Ureter (tissue), 1 donor: ENCODE results near the gene N4BP2. TPM values are rescaled to one million over a fixed set of nuclear protein-coding genes. Genes with fewer than 3 reads are reported as not detected.

Experiments used
- DNase-seq: peaks from one replicate; pipeline ENCODE4 v3.0.0-alpha.2; 2020; ENCODE audit warnings: low spot score
- total RNA-seq: library from RNA; stranded (reverse); gene quantifications from one replicate; pipeline ENCODE4 v1.2.4, GENCODE V29; 2023
- donor health status: DM: yes; HTN: yes; CAD: no.

The N4BP2 gene
- total RNA-seq, 1 donor from 2014 or later, result 14.0 TPM

GRCh38 chr4:40192114-40193015 lies 135.7 kb downstream of the N4BP2 start:
- DNase-seq, result no peak

GRCh38 chr4:40193016-40193571 lies 136.4 kb downstream of the N4BP2 start:
- DNase-seq, result no peak

- no peak for DNase-seq
These were observed 136.9 kb downstream of the N4BP2 start for GRCh38 chr4:40193578-40193977.

DNA sequence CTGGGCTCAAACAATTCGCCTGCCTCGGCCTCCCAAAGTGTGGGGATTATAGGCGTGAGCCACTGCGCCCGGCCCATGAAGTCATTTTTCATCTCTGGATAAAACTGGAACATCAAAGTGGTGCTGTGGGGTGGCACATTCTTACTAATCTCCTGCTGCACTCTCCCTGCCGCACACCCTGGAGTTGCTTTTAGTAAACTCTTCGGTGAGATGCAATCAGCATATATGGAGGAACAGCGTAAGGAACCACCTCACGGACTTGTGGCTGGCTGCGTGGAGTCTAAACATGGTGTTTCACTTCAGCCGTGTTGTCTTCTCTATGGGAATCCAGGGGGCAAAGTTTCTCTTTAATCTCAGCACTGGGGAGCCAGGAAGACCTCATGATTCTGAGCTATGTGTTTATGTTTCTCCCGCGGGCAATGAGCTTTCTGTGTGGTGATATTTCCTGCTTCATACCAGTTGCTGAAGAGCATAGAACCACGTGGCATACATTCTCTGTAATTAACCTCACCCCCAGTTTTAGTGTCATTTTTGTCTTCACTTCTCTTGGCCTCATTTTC lies 138.0 kb downstream of the N4BP2 start:
- no peak for DNase-seq

GRCh38 chr4:40195182-40196177 lies 138.8 kb downstream of the N4BP2 start:
- DNase-seq, result no peak

DNA sequence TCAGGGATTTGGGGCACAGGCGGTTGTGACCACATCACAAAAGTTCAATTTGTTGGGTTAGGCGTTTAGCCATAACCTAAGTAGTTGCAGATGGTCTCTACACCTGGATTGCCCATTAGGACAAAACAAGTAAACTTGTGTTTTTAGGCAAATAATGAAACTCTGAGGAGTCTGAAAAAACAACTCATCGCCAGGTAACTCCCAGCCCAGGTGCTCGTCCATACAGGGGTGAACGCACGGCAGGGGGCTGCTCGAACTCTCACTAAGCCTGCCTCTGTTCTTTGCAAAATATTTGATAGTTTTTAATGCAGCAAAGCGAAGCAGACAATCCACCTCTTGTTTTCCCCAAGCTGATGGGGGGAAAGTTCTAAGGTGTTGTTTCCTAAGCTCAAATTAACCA lies 139.6 kb downstream of the N4BP2 start:
- DNase-seq, result no peak

GRCh38 chr4:40196724-40197281 lies 140.2 kb downstream of the N4BP2 start, which contains the start of gene RHOH:
Gene RHOH, plus strand, starts transcription at chr4:40197031. Its CDS starts 46,356 bp downstream, at chr4:40243387.
- no peak for DNase-seq

DNA sequence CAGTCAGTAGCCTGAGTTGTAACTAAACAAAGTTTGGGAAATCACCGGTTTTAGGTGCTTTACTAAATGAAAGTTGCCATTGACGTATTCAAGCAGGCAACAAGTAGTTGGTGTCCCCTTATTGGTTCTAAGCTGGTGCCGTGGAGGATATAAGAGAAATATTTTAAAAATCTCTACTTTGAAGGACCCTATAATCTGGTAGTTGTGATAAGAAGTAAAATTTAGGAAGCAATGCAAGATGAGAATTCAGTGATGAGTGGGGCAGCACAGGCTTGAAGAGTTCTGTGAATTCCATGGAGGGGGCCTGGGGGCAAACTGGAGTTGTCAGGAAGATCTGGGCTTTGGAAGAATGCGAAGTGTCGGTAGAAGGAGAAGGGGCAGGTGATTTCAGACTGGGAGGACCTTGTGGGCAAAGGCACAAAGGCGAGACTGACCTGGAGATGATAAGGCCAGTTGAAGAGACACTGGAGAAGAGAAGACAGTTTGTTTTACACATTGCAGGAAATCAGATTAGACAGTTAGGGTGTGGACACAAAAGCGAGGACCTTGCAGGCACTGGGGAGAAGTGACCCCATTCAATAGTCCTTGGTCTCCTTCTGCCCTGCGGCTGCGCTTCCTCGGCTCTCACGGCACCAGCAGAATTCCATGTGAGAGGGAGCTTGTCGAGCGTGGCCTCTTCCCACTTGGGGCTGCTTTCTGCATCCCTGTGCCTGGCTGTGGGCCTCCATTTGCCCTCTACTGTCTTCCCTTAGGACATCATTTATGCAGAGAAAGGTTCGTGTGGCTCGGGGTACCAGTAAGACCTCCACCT lies 141.4 kb downstream of the N4BP2 start:
- no peak for DNase-seq

DNA sequence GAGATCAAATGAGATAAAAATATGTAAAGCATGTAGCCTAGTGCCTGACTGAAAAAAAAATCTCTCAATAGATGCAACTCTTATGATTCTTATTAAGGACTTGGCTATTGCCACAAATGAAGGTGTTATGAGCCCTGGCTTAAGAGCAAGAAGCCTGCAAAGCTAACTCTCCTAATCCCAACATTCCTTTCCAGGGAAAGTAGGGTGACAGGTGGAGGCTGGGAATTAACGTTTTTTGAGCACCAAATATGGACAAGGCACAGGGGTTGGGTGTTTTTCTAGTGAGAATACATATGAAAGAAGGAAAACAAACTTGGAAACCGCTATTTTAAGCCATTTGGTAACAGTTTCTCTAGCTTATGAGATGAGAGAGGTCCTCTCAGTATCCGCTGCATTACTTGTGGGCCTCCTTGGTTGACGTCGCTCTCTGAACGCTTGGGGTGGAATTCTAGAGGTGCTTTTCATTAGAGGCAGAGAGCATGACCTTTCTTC lies 142.6 kb downstream of the N4BP2 start:
- no peak for DNase-seq

DNA sequence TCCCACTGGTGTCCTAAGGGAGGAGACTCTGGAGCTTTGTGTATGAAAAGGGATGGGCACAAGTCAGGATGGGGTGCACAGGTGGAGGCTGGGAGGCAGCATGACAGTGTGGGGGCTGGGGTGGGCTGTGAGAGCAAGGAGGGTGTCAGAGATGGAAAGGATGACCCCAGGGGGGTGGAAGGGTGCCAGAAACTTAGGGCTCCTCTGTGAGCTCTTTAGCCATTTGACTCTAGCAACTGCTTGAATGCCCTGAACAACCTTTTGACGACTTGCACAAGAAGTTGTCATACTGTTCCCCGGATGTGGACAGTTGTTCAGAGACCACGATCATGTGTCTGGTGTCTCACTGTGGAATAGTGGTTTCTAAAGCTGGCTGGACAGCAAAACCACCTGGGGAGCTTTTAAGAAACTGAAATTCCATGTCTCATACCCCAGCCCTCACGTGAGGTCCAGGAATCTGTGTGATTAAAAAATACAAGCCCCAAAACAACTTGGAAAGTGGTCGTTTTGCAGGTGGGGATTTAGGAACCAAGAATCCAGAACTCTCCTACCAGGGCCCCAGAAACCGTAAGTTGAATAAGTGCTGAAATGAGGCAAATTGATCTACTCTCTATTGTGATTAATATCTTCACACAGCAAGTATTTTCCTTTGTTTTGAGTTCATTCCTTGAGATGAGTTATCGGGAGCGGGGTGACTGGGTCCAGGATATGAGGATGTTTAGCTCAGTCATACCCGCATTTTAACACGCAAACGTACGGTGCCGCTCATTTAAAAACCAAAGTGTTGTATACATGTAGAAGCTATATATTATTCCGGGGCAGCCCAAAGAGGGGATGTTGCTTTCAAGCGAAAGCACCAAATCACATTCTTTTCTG lies 143.6 kb downstream of the N4BP2 start:
- DNase-seq, result no peak

- no peak for DNase-seq
These were observed 144.5 kb downstream of the N4BP2 start for GRCh38 chr4:40200875-40201801.

DNA sequence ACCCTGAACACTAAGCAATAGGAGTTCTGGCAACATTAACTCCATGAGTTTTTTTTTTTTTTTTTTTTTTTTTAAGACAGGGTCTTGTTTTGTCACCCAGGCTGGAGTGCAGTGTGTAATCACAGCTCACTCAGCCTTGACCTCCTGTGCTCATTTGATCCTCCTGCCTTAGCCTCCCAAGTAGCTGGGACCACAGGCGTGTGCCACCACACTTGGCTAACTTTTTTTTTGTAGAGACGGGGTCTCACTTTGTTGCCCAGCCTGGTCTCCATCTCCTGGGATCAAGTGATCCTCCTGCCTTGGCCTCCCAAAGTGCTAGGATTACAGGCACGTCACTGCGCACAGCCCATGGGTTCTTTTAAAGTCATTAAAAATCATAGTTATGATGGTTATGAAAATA lies 145.2 kb downstream of the N4BP2 start:
- no peak for DNase-seq

DNA sequence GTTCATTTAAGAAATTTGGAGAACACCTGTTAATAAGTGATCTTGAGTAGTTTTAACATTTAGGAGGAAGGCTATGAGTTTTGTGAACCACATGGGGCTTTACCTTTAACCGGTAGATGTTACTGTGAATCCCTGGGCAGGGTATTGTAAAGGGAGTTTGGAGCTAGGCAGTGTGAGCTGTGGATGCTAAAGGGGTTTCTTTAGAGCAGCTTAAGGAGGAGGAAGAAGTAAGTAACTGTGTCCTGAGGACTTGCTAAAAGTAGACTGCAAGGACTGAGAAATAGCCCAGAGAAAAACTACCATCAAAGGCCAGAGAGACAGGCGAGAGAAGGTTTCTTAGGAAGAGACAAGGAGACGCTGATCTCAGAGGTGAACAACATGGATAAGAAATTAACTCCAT lies 145.8 kb downstream of the N4BP2 start:
- no peak for DNase-seq

DNA sequence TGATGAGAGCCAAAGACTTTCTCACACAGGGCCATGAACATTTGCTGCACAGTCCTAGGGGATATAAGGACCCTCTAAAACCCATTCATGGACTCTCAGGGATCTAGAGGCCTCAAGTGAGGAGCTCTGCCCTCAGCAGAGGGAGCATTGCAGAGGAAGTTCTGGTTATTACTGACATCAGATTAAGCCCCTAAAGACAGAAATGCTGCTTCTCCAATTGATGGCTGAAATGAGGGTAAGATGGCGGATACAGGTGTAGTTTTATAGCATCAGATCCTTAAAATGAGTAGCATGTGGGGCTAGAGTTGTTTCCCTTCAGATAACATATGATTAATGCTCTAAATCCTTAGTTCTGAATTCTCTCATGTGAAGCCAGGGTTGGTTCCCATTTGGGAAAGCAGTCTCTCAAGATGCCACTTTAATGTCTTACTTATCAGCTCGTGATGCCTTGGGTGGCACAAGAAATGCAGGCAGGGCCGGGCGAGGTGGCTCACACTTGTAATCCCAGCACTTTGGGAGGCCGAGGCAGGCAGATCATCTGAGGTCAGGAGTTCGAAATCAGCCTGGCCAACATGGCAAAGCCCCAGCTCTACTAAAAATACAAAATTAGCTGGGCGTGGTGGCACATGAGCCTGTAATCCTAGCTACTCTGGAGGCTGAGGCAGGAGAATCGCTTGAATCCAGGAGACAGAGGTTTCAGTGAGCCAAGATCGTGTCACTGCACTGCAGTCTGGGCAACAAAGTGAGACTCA lies 148.0 kb downstream of the N4BP2 start:
- no peak for DNase-seq

- DNase-seq, result no peak
These were observed 148.9 kb downstream of the N4BP2 start for GRCh38 chr4:40205259-40206198.

GRCh38 chr4:40206426-40206825 lies 149.8 kb downstream of the N4BP2 start:
- no peak for DNase-seq
